Fibroblast of lung (primary cell): ENCODE data around the gene POLR1E. TPM values are rescaled to one million over a fixed set of nuclear protein-coding genes. Genes with fewer than 3 reads are reported as not detected.
"Not testable (repeated sequence)": the region's sequence is repeated elsewhere in the genome, so short reads cannot be mapped to it uniquely, and the experiment has no call there.

Experiments used
- DNase-seq, 2 donors: peaks; one replicate each; pipeline versions ENCODE4 v3.0.0 to v3.0.0-alpha.2; 2010; ENCODE audit warnings: low read depth in 2 of 2
- H2AFZ ChIP-seq: 2 replicates; pipeline ENCODE4 v1.5.1; 2012; ENCODE audit warnings: low read length, control low read depth, inconsistent platforms
- H3K27ac ChIP-seq: 2 replicates; pipeline ENCODE4 v1.5.1; 2011; ENCODE audit warnings: low read length, control low read depth; ENCODE audit not compliant: insufficient read depth
- H3K27me3 ChIP-seq: 2 replicates; pipeline ENCODE4 v1.5.1; 2011; ENCODE audit warnings: mild to moderate bottlenecking, low read length; ENCODE audit not compliant: control insufficient read depth, insufficient read depth
- H3K36me3 ChIP-seq: 2 replicates; pipeline ENCODE4 v1.5.1; 2011; ENCODE audit warnings: low read length; ENCODE audit not compliant: control insufficient read depth, insufficient read depth
- H3K4me1 ChIP-seq: 2 replicates; pipeline ENCODE4 v1.5.1; 2011; ENCODE audit warnings: low read length; ENCODE audit not compliant: control insufficient read depth, insufficient read depth; ENCODE audit errors: extremely low read depth
- H3K4me2 ChIP-seq: 2 replicates; pipeline ENCODE4 v1.5.1; 2011; ENCODE audit warnings: low read length, control low read depth; ENCODE audit not compliant: insufficient read depth; ENCODE audit errors: extremely low read depth
- H3K4me3 ChIP-seq, 4 experiments: fragments of 200-600 bp in 1 of 4; sonication (generic) in 1 of 4; replicated peaks in 1 of 4; 2 replicates each; pipeline ENCODE4 v1.5.1; 2011 to 2016; ENCODE audit warnings: low read length in 4 of 4, low read depth in 3 of 4, mild to moderate bottlenecking in 3 of 4, control low read depth in 2 of 4, inconsistent platforms in 1 of 4, mixed read lengths in 1 of 4; ENCODE audit not compliant: insufficient read depth in 1 of 4; ENCODE audit errors: control extremely low read depth in 1 of 4
- H3K79me2 ChIP-seq: 2 replicates; pipeline ENCODE4 v1.5.1; 2012; ENCODE audit warnings: mild to moderate bottlenecking, low read length, inconsistent platforms; ENCODE audit not compliant: control insufficient read depth, insufficient read depth
- H3K9ac ChIP-seq: 2 replicates; pipeline ENCODE4 v1.5.1; 2011; ENCODE audit warnings: mild to moderate bottlenecking, low read length, control low read depth; ENCODE audit not compliant: insufficient read depth
- H3K9me3 ChIP-seq: 2 replicates; pipeline ENCODE4 v1.5.1; 2012; ENCODE audit warnings: low read depth, low read length; ENCODE audit not compliant: control insufficient read depth, insufficient read depth
- H4K20me1 ChIP-seq: 2 replicates; pipeline ENCODE4 v1.5.1; 2011; ENCODE audit warnings: low read length; ENCODE audit not compliant: control insufficient read depth, insufficient read depth; ENCODE audit errors: extremely low read depth
- CTCF ChIP-seq, 2 donors: IDR thresholded peaks in 1 of 2; conservative IDR thresholded peaks in 1 of 2; 1 replicate in 1 of 2; 2 replicates in 1 of 2; pipeline ENCODE4 v1.5.1; 2011 to 2012; ENCODE audit warnings: low read length in 2 of 2, control low read depth in 1 of 2, inconsistent platforms in 1 of 2, low read depth in 1 of 2, mild to moderate bottlenecking in 1 of 2
- EZH2 ChIP-seq: IDR thresholded peaks from 2 replicates; pipeline ENCODE4 v1.5.1; 2012; ENCODE audit warnings: low read length, control low read depth, mild to moderate bottlenecking; ENCODE audit errors: missing control alignments
- polyA plus RNA-seq, 2 donors: library from polyadenylated mRNA; depleted of rRNA in 1 of 2; stranded (reverse) in 1 of 2; unstranded in 1 of 2; fragments of >200 nt; gene quantifications; 2 replicates each; pipeline ENCODE4 v1.2.1, GENCODE V29; 2011 to 2012; ENCODE audit warnings: missing spikeins in 1 of 2
- total RNA-seq: library from RNA; depleted of rRNA; stranded (reverse); fragments of >200 nt; gene quantifications from 2 replicates; pipeline ENCODE4 v1.2.1, GENCODE V29; 2014

Gene POLR1E
- total and polyA plus RNA-seq, 2 donors (not counting 1 experiment from before 2014, with no cell fraction given), result 30.9 to 31.7 TPM

GRCh38 chr9:37474438-37474837 is 11.3 kb upstream of the POLR1E start:
- Histone ChIP-seq H3K27ac (no peak overlapping the region), H3K9ac (no peak overlapping the region), H3K9me3 (no peaks in the 10 kb centered on the region), H3K4me2 (no peak overlapping the region), H2AFZ (no peak overlapping the region), H3K4me1 (no peaks in the 10 kb centered on the region), H3K27me3 (no peaks in the 10 kb centered on the region), H4K20me1 (no peaks in the 10 kb centered on the region), H3K79me2 (no peaks in the 10 kb centered on the region), H3K36me3 (no peaks in the 10 kb centered on the region), H3K4me3 (no peak overlapping the region)
- no peak for DNase-seq
- TF ChIP-seq CTCF (conservative IDR thresholded peaks at IDR 0.05 in 1 of 2, IDR thresholded peaks at IDR 0.05 in 1 of 2; ENCODE audit: low read depth in 1 of 2, low read length in 2 of 2) (no peak), EZH2 (no peak)

- no peaks in the 10 kb centered on the region for H3K79me2 ChIP-seq
- H3K27ac ChIP-seq, result no peak overlapping the region
- no peaks in the 10 kb centered on the region for H3K9me3 ChIP-seq
- H3K9ac ChIP-seq, result no peak overlapping the region
- H3K36me3 ChIP-seq, result no peaks in the 10 kb centered on the region
- no peaks in the 10 kb centered on the region for H4K20me1 ChIP-seq
- no peaks in the 10 kb centered on the region for H3K4me1 ChIP-seq
- no peak for DNase-seq
- H3K4me3 ChIP-seq, result no peak overlapping the region
- TF ChIP-seq EZH2, result no peak
- TF ChIP-seq CTCF (conservative IDR thresholded peaks at IDR 0.05 in 1 of 2, IDR thresholded peaks at IDR 0.05 in 1 of 2; ENCODE audit: low read depth in 1 of 2, low read length in 2 of 2), result no peak
- no peak overlapping the region for H3K4me2 ChIP-seq
- no peaks in the 10 kb centered on the region for H3K27me3 ChIP-seq
- no peak overlapping the region for H2AFZ ChIP-seq
These were observed 8.8 kb upstream of the POLR1E start for GRCh38 chr9:37476930-37477329.

GRCh38 chr9:37477443-37477842 is 8.3 kb upstream of the POLR1E start:
- H3K9me3 ChIP-seq, H4K20me1 ChIP-seq, H3K4me1 ChIP-seq, H3K27ac ChIP-seq, H3K27me3 ChIP-seq, H2AFZ ChIP-seq, H3K4me3 ChIP-seq, H3K9ac ChIP-seq, H3K4me2 ChIP-seq, H3K36me3 ChIP-seq, H3K79me2 ChIP-seq: not testable (repeated sequence)
- peak in 1 of 2 donors; percentile 54 for DNase-seq

- not testable (repeated sequence) for H3K4me1 ChIP-seq, H4K20me1 ChIP-seq, H3K9ac ChIP-seq, H3K79me2 ChIP-seq, H2AFZ ChIP-seq, H3K9me3 ChIP-seq, DNase-seq, H3K4me3 ChIP-seq, H3K36me3 ChIP-seq, H3K27ac ChIP-seq, H3K4me2 ChIP-seq, H3K27me3 ChIP-seq
These were observed 7.6 kb upstream of the POLR1E start for GRCh38 chr9:37477987-37478619.
